Measurements from ENCODE around the gene MCAM.

MCAM gene

GRCh38 chr11:119342362-119343130, 25.6 kb upstream of the MCAM start:
- Histone ChIP-seq H3K4me3 (ENCODE audit: low read depth, low read length) (no peak overlapping the region), H3K9me3 (ENCODE audit: control insufficient read depth, insufficient read depth, low read length) (no peaks in the 10 kb centered on the region), H3K9ac (ENCODE audit: low read depth, low read length) (no peak overlapping the region), H3K36me3 (ENCODE audit: control insufficient read depth, insufficient read depth, low read length) (no peaks in the 10 kb centered on the region), H3K27me3 (ENCODE audit: control insufficient read depth, insufficient read depth, low read length) (peaks cover 53% of the 10 kb centered on the region), H3K4me1 (ENCODE audit: control insufficient read depth, insufficient read depth, low read length) (peaks cover 6% of the 10 kb centered on the region)

GRCh38 chr11:119342023-119342300, 25.0 kb upstream of the MCAM start:
- Histone ChIP-seq H3K27me3 (ENCODE audit: control insufficient read depth, insufficient read depth, low read length) (peaks cover 49% of the 10 kb centered on the region), H3K9ac (ENCODE audit: low read depth, low read length) (no peak overlapping the region), H3K4me3 (ENCODE audit: low read depth, low read length) (no peak overlapping the region), H3K9me3 (ENCODE audit: control insufficient read depth, insufficient read depth, low read length) (no peaks in the 10 kb centered on the region), H3K4me1 (ENCODE audit: control insufficient read depth, insufficient read depth, low read length) (peaks cover 11% of the 10 kb centered on the region), H3K36me3 (ENCODE audit: control insufficient read depth, insufficient read depth, low read length) (no peaks in the 10 kb centered on the region)

GRCh38 chr11:119341222-119342022, 24.5 kb upstream of the MCAM start:
- H3K9me3 ChIP-seq (ENCODE audit: control insufficient read depth, insufficient read depth, low read length): no peaks in the 10 kb centered on the region
- peaks cover 2% of the 10 kb centered on the region for H3K36me3 ChIP-seq (ENCODE audit: control insufficient read depth, insufficient read depth, low read length)
- H3K9ac ChIP-seq (ENCODE audit: low read depth, low read length): no peak overlapping the region
- peaks cover 11% of the 10 kb centered on the region for H3K4me1 ChIP-seq (ENCODE audit: control insufficient read depth, insufficient read depth, low read length)
- peak overlapping the region; percentile 54 for H3K4me3 ChIP-seq (ENCODE audit: low read depth, low read length)
- H3K27me3 ChIP-seq (ENCODE audit: control insufficient read depth, insufficient read depth, low read length): peaks cover 47% of the 10 kb centered on the region

GRCh38 chr11:119340335-119341221, 23.6 kb upstream of the MCAM start, which contains the start of gene C1QTNF5:
TSS of gene C1QTNF5 (minus strand) at chr11:119340883. CDS start at chr11:119340397, 486 bp downstream.
- Histone ChIP-seq H3K9me3 (ENCODE audit: control insufficient read depth, insufficient read depth, low read length) (no peaks in the 10 kb centered on the region), H3K9ac (ENCODE audit: low read depth, low read length) (no peak within 1 kb of the TSS), H3K4me1 (ENCODE audit: control insufficient read depth, insufficient read depth, low read length) (peaks cover 11% of the 10 kb centered on the region), H3K27me3 (ENCODE audit: control insufficient read depth, insufficient read depth, low read length) (peaks cover 44% of the 10 kb centered on the region), H3K4me3 (ENCODE audit: low read depth, low read length) (peak within 1 kb of the TSS; percentile 54), H3K36me3 (ENCODE audit: control insufficient read depth, insufficient read depth, low read length) (peaks cover 8% of the 10 kb centered on the region)

GRCh38 chr11:119339589-119340334, 22.8 kb upstream of the MCAM start:
- peaks cover 8% of the 10 kb centered on the region for H3K36me3 ChIP-seq (ENCODE audit: control insufficient read depth, insufficient read depth, low read length)
- H3K9ac ChIP-seq (ENCODE audit: low read depth, low read length): no peak overlapping the region
- peaks cover 11% of the 10 kb centered on the region for H3K4me1 ChIP-seq (ENCODE audit: control insufficient read depth, insufficient read depth, low read length)
- no peaks in the 10 kb centered on the region for H3K9me3 ChIP-seq (ENCODE audit: control insufficient read depth, insufficient read depth, low read length)
- H3K27me3 ChIP-seq (ENCODE audit: control insufficient read depth, insufficient read depth, low read length): peaks cover 37% of the 10 kb centered on the region
- H3K4me3 ChIP-seq (ENCODE audit: low read depth, low read length): peak overlapping the region; percentile 54

GRCh38 chr11:119338965-119339588, 22.1 kb upstream of the MCAM start:
- peaks cover 33% of the 10 kb centered on the region for H3K27me3 ChIP-seq (ENCODE audit: control insufficient read depth, insufficient read depth, low read length)
- H3K9ac ChIP-seq (ENCODE audit: low read depth, low read length): no peak overlapping the region
- no peaks in the 10 kb centered on the region for H3K9me3 ChIP-seq (ENCODE audit: control insufficient read depth, insufficient read depth, low read length)
- H3K36me3 ChIP-seq (ENCODE audit: control insufficient read depth, insufficient read depth, low read length): peaks cover 8% of the 10 kb centered on the region
- H3K4me1 ChIP-seq (ENCODE audit: control insufficient read depth, insufficient read depth, low read length): peaks cover 11% of the 10 kb centered on the region
- peak overlapping the region; percentile 54 for H3K4me3 ChIP-seq (ENCODE audit: low read depth, low read length)

GRCh38 chr11:119338318-119338890, 21.5 kb upstream of the MCAM start:
- peak overlapping the region; percentile 54 for H3K4me3 ChIP-seq (ENCODE audit: low read depth, low read length)
- H3K9ac ChIP-seq (ENCODE audit: low read depth, low read length): peak overlapping the region; percentile 8
- H3K4me1 ChIP-seq (ENCODE audit: control insufficient read depth, insufficient read depth, low read length): peaks cover 13% of the 10 kb centered on the region

GRCh38 chr11:119337581-119338317, 20.8 kb upstream of the MCAM start:
- peaks cover 8% of the 10 kb centered on the region for H3K36me3 ChIP-seq (ENCODE audit: control insufficient read depth, insufficient read depth, low read length)
- no peaks in the 10 kb centered on the region for H3K9me3 ChIP-seq (ENCODE audit: control insufficient read depth, insufficient read depth, low read length)
- peak overlapping the region; percentile 54 for H3K4me3 ChIP-seq (ENCODE audit: low read depth, low read length)
- peaks cover 30% of the 10 kb centered on the region for H3K27me3 ChIP-seq (ENCODE audit: control insufficient read depth, insufficient read depth, low read length)
- H3K9ac ChIP-seq (ENCODE audit: low read depth, low read length): peak overlapping the region; percentile 8
- H3K4me1 ChIP-seq (ENCODE audit: control insufficient read depth, insufficient read depth, low read length): peaks cover 13% of the 10 kb centered on the region

More at GRCh38 chr11:119338318-119338890, 21.5 kb upstream of the MCAM start:
- Histone ChIP-seq H3K9me3 (ENCODE audit: control insufficient read depth, insufficient read depth, low read length) (no peaks in the 10 kb centered on the region), H3K36me3 (ENCODE audit: control insufficient read depth, insufficient read depth, low read length) (peaks cover 8% of the 10 kb centered on the region), H3K27me3 (ENCODE audit: control insufficient read depth, insufficient read depth, low read length) (peaks cover 33% of the 10 kb centered on the region)

- Histone ChIP-seq H3K4me3 (ENCODE audit: low read depth, low read length) (peak overlapping the region; percentile 54), H3K4me1 (ENCODE audit: control insufficient read depth, insufficient read depth, low read length) (peaks cover 13% of the 10 kb centered on the region), H3K27me3 (ENCODE audit: control insufficient read depth, insufficient read depth, low read length) (peaks cover 22% of the 10 kb centered on the region), H3K9me3 (ENCODE audit: control insufficient read depth, insufficient read depth, low read length) (no peaks in the 10 kb centered on the region), H3K9ac (ENCODE audit: low read depth, low read length) (peak overlapping the region; percentile 2), H3K36me3 (ENCODE audit: control insufficient read depth, insufficient read depth, low read length) (peaks cover 8% of the 10 kb centered on the region)
These were observed 20.0 kb upstream of the MCAM start for GRCh38 chr11:119336744-119337469.

Measured in iPS-15b (cell line).